ENCODE data around the gene CEACAM8.

- TF ChIP-seq CTCF (IDR thresholded peaks at IDR 0.05) (no peak), EZH2 (IDR thresholded peaks at IDR 0.05) (no peak)
These were observed 21.1 kb downstream of the CEACAM8 start for GRCh38 chr19:42573642-42574041.
